HCT116 (cell line): ENCODE results near the gene FCHO1.

Experiments
- CBX3 ChIP-seq: IDR thresholded peaks from 2 replicates; pipeline ENCODE4 v1.6.1; 2012; ENCODE audit warnings: low read depth
- CEBPB ChIP-seq: IDR thresholded peaks from 2 replicates; pipeline ENCODE4 v1.6.1; 2012; ENCODE audit warnings: low read depth
- EGR1 ChIP-seq: IDR thresholded peaks from 2 replicates; pipeline ENCODE4 v1.6.1; 2012; ENCODE audit warnings: low read depth
- ELF1 ChIP-seq: IDR thresholded peaks from 2 replicates; pipeline ENCODE4 v1.6.1; 2012; ENCODE audit warnings: low read depth, borderline replicate concordance
- EZH2 ChIP-seq: fragments of 200-600 bp; sonication (generic); IDR thresholded peaks from 2 replicates; pipeline ENCODE4 v1.6.1; 2017; ENCODE audit warnings: antibody characterized with exemption, mixed run types
- EZH2phosphoT487 ChIP-seq: fragments of 200-600 bp; IDR thresholded peaks from 2 replicates; pipeline ENCODE4 v1.6.1; 2018; ENCODE audit warnings: antibody characterized with exemption, borderline replicate concordance
- JUND ChIP-seq: IDR thresholded peaks from 2 replicates; pipeline ENCODE4 v1.6.1; 2012
- POLR2AphosphoS5 ChIP-seq: IDR thresholded peaks from 2 replicates; pipeline ENCODE4 v1.6.1; 2011; ENCODE audit warnings: mild to moderate bottlenecking, low read depth, low read length, moderate library complexity
- SRF ChIP-seq: IDR thresholded peaks from 2 replicates; pipeline ENCODE4 v1.6.1; 2012; ENCODE audit warnings: low read depth
- YY1 ChIP-seq: IDR thresholded peaks from 2 replicates; pipeline ENCODE4 v1.6.1; 2011; ENCODE audit warnings: low read length, low read depth, moderate library complexity, mild to moderate bottlenecking; ENCODE audit not compliant: insufficient replicate concordance; ENCODE audit errors: extremely low read depth
- ZNF274 ChIP-seq: fragments of 200-500 bp; sonication (Bioruptor generic); IDR thresholded peaks from 2 replicates; pipeline ENCODE4 v1.6.1; 2014; ENCODE audit warnings: mild to moderate bottlenecking, low read depth, low read length, inconsistent platforms
- TF ChIP-seq, protein P1 (sequence below), 3 experiments: fragments of 200-600 bp in 1 of 3; sonication (generic) in 1 of 3; IDR thresholded peaks in 2 of 3; conservative IDR thresholded peaks in 1 of 3; 2 replicates each; pipeline ENCODE4 v1.5.1; 2012 to 2017; ENCODE audit warnings: low read depth in 2 of 3, low read length in 2 of 3, antibody characterized with exemption in 1 of 3, borderline replicate concordance in 1 of 3, control low read depth in 1 of 3, mild to moderate bottlenecking in 1 of 3, mixed read lengths in 1 of 3, mixed run types in 1 of 3, moderate library complexity in 1 of 3; ENCODE audit not compliant: insufficient read depth in 1 of 3
- TF ChIP-seq, protein P2 (sequence below): IDR thresholded peaks from 2 replicates; pipeline ENCODE4 v1.6.1; 2012
- TF ChIP-seq, protein P3 (sequence below): IDR thresholded peaks from 2 replicates; pipeline ENCODE4 v1.6.1; 2012

DNA sequence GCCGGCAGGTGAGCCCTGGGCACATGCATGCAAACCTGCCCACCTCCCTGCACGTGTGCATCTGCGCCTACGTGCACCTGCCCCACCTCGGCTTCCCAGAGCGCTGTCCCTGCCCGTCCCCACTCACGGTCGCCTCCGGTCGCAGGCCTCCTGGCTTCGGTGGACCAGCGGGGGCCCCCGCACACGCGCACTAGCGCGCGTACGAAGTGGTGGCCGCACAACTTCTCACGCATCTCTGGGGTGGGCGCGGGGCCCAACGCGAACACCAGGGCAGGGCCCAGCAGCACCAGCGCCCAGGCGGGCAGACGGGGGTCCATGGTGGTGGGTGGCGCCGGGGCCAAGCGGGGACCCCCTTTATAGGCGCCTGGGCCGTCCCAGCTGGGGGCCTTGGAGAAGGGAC is 69.9 kb downstream of the FCHO1 start, which contains the start of gene INSL3:
- no peak for TF ChIP-seq SRF
- TF ChIP-seq, protein P1, sequence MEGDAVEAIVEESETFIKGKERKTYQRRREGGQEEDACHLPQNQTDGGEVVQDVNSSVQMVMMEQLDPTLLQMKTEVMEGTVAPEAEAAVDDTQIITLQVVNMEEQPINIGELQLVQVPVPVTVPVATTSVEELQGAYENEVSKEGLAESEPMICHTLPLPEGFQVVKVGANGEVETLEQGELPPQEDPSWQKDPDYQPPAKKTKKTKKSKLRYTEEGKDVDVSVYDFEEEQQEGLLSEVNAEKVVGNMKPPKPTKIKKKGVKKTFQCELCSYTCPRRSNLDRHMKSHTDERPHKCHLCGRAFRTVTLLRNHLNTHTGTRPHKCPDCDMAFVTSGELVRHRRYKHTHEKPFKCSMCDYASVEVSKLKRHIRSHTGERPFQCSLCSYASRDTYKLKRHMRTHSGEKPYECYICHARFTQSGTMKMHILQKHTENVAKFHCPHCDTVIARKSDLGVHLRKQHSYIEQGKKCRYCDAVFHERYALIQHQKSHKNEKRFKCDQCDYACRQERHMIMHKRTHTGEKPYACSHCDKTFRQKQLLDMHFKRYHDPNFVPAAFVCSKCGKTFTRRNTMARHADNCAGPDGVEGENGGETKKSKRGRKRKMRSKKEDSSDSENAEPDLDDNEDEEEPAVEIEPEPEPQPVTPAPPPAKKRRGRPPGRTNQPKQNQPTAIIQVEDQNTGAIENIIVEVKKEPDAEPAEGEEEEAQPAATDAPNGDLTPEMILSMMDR (IDR thresholded peaks at IDR 0.05 in 2 of 3, conservative IDR thresholded peaks at IDR 0.05 in 1 of 3; ENCODE audit: borderline replicate concordance in 1 of 3, insufficient read depth in 1 of 3, low read depth in 2 of 3, low read length in 2 of 3), result no peak
- TF ChIP-seq EZH2, result no peak
- no peak for TF ChIP-seq JUND
- no peak for TF ChIP-seq YY1
- TF ChIP-seq, protein P2, sequence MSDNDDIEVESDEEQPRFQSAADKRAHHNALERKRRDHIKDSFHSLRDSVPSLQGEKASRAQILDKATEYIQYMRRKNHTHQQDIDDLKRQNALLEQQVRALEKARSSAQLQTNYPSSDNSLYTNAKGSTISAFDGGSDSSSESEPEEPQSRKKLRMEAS, result no peak
- TF ChIP-seq CEBPB, result no peak
- TF ChIP-seq EGR1, result no peak
- TF ChIP-seq ELF1, result no peak
- no peak for TF ChIP-seq ZNF274
- no peak for TF ChIP-seq POLR2AphosphoS5
- TF ChIP-seq CBX3, result no peak
- TF ChIP-seq EZH2phosphoT487, result no peak
- TF ChIP-seq, protein P3, sequence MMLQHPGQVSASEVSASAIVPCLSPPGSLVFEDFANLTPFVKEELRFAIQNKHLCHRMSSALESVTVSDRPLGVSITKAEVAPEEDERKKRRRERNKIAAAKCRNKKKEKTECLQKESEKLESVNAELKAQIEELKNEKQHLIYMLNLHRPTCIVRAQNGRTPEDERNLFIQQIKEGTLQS, result no peak
